SH-SY5Y (cell line): ENCODE measurements around the gene USP33.

Source experiments
- GATA2 ChIP-seq: IDR thresholded peaks from 2 replicates; pipeline ENCODE4 v1.6.1; 2011; ENCODE audit warnings: mild to moderate bottlenecking, low read depth, low read length
- GATA3 ChIP-seq: IDR thresholded peaks from 2 replicates; pipeline ENCODE4 v1.6.1; 2011; ENCODE audit warnings: low read depth, mild to moderate bottlenecking, low read length, moderate library complexity

The USP33 gene

DNA sequence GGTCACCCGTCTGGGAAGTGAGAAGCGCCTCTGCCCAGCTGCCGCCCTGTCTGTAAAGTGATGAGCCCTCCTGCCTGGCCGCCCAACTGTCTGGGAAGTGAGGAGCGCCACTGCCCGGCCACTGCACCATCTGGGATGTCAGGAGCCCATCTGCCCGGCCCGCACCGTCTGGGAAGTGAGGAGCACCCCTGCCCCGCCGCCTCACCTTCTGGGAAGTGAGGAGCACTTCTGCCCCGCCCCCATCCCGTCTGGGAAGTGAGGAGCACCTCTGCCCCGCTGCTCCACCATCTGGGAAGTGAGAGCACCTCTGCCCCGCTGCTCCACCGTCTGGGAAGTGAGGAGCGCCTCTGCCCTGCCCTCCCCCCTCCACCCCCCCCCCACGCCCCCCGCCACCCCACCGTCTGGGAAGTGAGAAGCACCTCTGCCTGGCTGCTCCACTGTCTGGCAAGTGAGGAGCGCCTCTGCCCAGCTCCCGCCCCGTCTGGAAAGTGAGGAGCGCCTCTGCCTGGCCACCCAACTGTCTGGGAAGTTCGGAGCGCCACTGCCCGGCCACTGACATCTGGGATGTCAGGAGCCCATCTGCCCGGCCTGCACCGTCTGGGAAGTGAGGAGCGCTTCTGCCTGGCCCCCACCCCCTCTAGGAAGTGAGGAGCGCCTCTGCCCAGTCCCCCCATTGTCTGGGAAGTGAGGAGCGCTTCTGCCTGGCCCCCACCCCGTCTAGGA, 72.7 kb downstream of the USP33 start:
- TF ChIP-seq GATA3 = no peak
- TF ChIP-seq GATA2 = no peak

GRCh38 chr1:77683160-77684148, 76.2 kb downstream of the USP33 start:
- TF ChIP-seq GATA2 = no peak
- TF ChIP-seq GATA3 = no peak

GRCh38 chr1:77682460-77683159, 77.0 kb downstream of the USP33 start, which contains the start of gene ZZZ3:
ZZZ3 (minus strand) TSS chr1:77682658; CDS start chr1:77633354, 49,304 bp downstream.
- TF ChIP-seq GATA2 (no peak), GATA3 (no peak)

DNA sequence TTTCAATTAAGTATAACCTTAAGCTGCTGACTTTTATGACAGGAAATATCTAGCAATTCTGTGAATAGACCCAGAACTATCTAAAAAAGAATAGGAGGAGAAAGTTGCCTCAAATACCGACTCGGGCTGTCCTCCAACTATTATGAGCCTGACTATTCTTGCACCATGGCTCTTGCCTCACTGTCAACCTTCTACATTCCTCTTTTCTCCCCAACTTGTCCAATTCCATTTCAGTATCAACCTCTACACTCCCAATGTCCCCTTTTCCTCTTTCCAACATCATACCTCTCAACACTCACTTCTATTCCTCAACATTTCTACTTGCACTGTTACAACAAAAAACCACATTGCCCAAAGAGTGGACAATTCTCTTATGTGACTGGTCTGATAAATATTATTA, 79.5 kb downstream of the USP33 start:
- TF ChIP-seq GATA2 = no peak
- no peak for TF ChIP-seq GATA3

- no peak for TF ChIP-seq GATA3
- TF ChIP-seq GATA2 = no peak
Observed at GRCh38 chr1:77678660-77679610, 80.7 kb downstream of the USP33 start.

DNA sequence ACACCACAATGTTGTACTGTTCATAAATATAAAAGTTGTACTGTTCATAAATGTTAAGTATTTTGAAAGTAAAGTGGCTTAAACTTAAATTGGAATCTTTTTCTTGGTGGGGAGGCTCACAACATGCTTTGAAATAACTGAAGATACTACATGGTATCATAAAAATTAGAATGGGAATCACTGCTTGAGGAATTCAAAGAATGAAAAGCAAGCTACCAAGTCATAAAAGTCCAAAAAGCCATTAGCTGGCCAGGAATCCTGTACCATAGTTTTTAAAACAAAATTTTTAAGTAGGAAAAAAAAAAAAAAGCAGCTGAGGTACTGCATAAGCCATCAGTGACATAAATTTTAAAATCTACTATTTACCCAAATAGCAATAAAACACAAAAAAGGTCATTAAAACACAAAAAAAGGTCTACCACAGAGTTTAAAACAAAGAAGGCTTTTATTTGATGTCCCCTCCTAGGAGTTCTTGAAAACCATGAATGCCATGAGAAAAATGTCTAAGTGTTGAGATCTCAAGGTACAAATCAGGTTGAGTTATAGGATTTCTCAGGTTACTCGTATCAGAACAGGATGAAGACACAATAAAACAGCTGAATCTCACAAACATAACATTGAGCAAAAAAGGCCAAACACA, 85.8 kb downstream of the USP33 start:
- TF ChIP-seq GATA3 = no peak
- no peak for TF ChIP-seq GATA2

GRCh38 chr1:77673030-77673429, 86.6 kb downstream of the USP33 start:
- TF ChIP-seq GATA2 = no peak
- TF ChIP-seq GATA3 = no peak

GRCh38 chr1:77672374-77672773, 87.3 kb downstream of the USP33 start:
- TF ChIP-seq GATA3 (no peak), GATA2 (no peak)

- no peak for TF ChIP-seq GATA3
- no peak for TF ChIP-seq GATA2
Observed at GRCh38 chr1:77671836-77672235, 87.8 kb downstream of the USP33 start.

DNA sequence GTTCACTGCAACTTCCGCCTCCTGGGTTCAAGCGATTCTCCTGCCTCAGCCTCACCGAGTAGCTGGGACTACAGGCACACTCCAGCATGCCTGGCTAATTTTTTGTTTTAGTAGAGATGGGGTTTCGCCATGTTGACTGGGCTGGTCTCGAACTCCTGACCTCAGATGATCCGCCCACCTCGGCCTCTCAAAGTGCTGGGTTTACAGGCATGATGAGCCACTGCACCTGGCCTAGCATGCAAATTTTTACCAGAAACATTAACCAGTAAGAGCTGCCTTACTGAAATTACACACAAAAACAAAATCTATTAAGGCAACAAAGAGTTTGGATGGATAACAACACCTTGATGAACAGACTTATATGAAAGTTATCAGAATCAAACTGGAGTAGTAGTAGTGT, 89.3 kb downstream of the USP33 start:
- TF ChIP-seq GATA2 = no peak
- no peak for TF ChIP-seq GATA3

- TF ChIP-seq GATA2 (no peak), GATA3 (no peak)
Observed at GRCh38 chr1:77668924-77669449, 90.7 kb downstream of the USP33 start.

GRCh38 chr1:77664939-77665516, 94.6 kb downstream of the USP33 start:
- no peak for TF ChIP-seq GATA2
- TF ChIP-seq GATA3 = no peak
